Heart left ventricle (tissue), 13 donors: ENCODE results near the gene DOCK9.

Experiments used
- CTCF ChIP-seq, 12 donors: fragments of 200-600 bp; sonication (generic) in 4 of 12; IDR thresholded peaks; one replicate each; pipeline versions ENCODE4 v1.5.0 to v1.8.0; 2018 to 2022; ENCODE audit warnings: antibody characterized with exemption in 12 of 12, mild to moderate bottlenecking in 5 of 12
- POLR2A ChIP-seq, 2 donors: fragments of 450-650 bp; IDR thresholded peaks; one replicate each; pipeline ENCODE4 v1.6.1; 2017; ENCODE audit warnings: antibody characterized with exemption in 2 of 2, mild to moderate bottlenecking in 2 of 2, moderate library complexity in 2 of 2
- donor health status: ischemic (EF 13 %, LVEDD 7.1; RV severe dilation, severe dysfunction).
- donor health status: DM: no; HTN: yes; CAD: no.
- donor health status: DM: no; HTN: no; CAD: no.
- donor health status: ischemic (EF 25% LVEDD 6.9; RV normal size, moderate dysfunction).
- donor health status: ischemic (EF 25% LVEDD 5.7; RV mildly dilated, moderate dysfunction).
- donor health status: ischemic (EF 35%, LVEDD 5.7; RV mildly dilated, moderate dysfunction).
- donor health status: nonischemic (EF 11% LVEDD 7.7; RV severe dilation, severe dysfunction).
- donor health status: DM: yes; HTN: yes; CAD: no.
- donor health status: PGD.
- donor health status: ischemic (EF 29% LVEDD 5.4; RV normal size, mild dysfunction).
- donor health status: nonischemic (EF 23%, LVEDD 6.1; RV moderate dilation, normal function).

GRCh38 chr13:98942997-98943396 is 34.9 kb downstream of the DOCK9 start:
- TF ChIP-seq POLR2A (IDR thresholded peaks at IDR 0.05) (no peak), CTCF (IDR thresholded peaks at IDR 0.05) (no peak)
